SK-N-SH (cell line): ENCODE data around the gene TTC27. TPM values are rescaled to one million over a fixed set of nuclear protein-coding genes. Genes with fewer than 3 reads are reported as not detected.

Source experiments
- CTCF ChIA-PET: fragments of 300-600, 350-600 bp; formaldehyde crosslinking; extraction: SDS; loops from one replicate; lab custom pipeline; 2021; lab: Yijun Ruan, JAX
- POLR2A ChIA-PET: fragments of 350-600 bp; sonication (Branson Sonifier 250); formaldehyde crosslinking; extraction: SDS; loops from one replicate; lab custom pipeline; 2020; ENCODE audit warnings: antibody characterized with exemption, inconsistent platforms; lab: Yijun Ruan, JAX
- DNase-seq: peaks from one replicate; pipeline ENCODE4 v3.0.0; 2012
- H2AFZ ChIP-seq: fragments of 200-600 bp; sonication (generic); 2 replicates; pipeline ENCODE4 v1.8.1; 2016; ENCODE audit warnings: antibody characterized with exemption, mild to moderate bottlenecking, low read depth
- H3F3A ChIP-seq: fragments of 200-600 bp; sonication (generic); replicated peaks from 2 replicates; pipeline ENCODE3; 2016; ENCODE audit warnings: antibody characterized with exemption, mild to moderate bottlenecking; ENCODE audit not compliant: insufficient read depth
- H3K27ac ChIP-seq, 2 experiments: fragments of 200-500 bp in 1 of 2; fragments of 200-600 bp in 1 of 2; sonication (Bioruptor generic) in 1 of 2; sonication (generic), shearing (Covaris generic) in 1 of 2; 2 replicates each; pipeline versions ENCODE4 v1.5.1 to v1.6.1; 2014 to 2016; ENCODE audit warnings: low read depth in 2 of 2, inconsistent platforms in 1 of 2, low read length in 1 of 2, mild to moderate bottlenecking in 1 of 2, mixed read lengths in 1 of 2
- H3K27me3 ChIP-seq: fragments of 200-600 bp; sonication (generic), shearing (Covaris generic); 2 replicates; pipeline ENCODE4 v1.6.1; 2016; ENCODE audit warnings: mixed run types; ENCODE audit not compliant: insufficient read depth
- H3K36me3 ChIP-seq, 2 experiments: fragments of 200-500 bp in 1 of 2; fragments of 200-600 bp in 1 of 2; sonication (Bioruptor generic) in 1 of 2; sonication (generic) in 1 of 2; replicated peaks in 1 of 2; 2 replicates each; pipeline versions ENCODE3 to v1.5.1; 2014 to 2016; ENCODE audit warnings: low read length in 1 of 2, mild to moderate bottlenecking in 1 of 2; ENCODE audit not compliant: insufficient read depth in 2 of 2, control insufficient read depth in 1 of 2
- H3K4me1 ChIP-seq, 2 experiments: fragments of 200-500 bp in 1 of 2; fragments of 200-600 bp in 1 of 2; sonication (Bioruptor generic) in 1 of 2; sonication (generic), shearing (Covaris generic) in 1 of 2; 2 replicates each; pipeline versions ENCODE4 v1.5.1 to v1.6.1; 2014 to 2016; ENCODE audit warnings: low read depth in 1 of 2, low read length in 1 of 2, mixed run types in 1 of 2; ENCODE audit not compliant: insufficient read depth in 2 of 2, control insufficient read depth in 1 of 2
- H3K4me2 ChIP-seq: fragments of 200-600 bp; sonication (generic), shearing (Covaris generic); 2 replicates; pipeline ENCODE4 v1.6.1; 2017; ENCODE audit warnings: mixed run types
- H3K4me3 ChIP-seq, 2 experiments: fragments of 200-500 bp in 1 of 2; fragments of 200-600 bp in 1 of 2; sonication (Bioruptor generic) in 1 of 2; sonication (generic), shearing (Covaris generic) in 1 of 2; 2 replicates each; pipeline versions ENCODE4 v1.5.1 to v1.8.1; 2014 to 2016; ENCODE audit warnings: low read depth in 2 of 2, inconsistent platforms in 1 of 2, low read length in 1 of 2, mild to moderate bottlenecking in 1 of 2, mixed read lengths in 1 of 2, moderate library complexity in 1 of 2
- H3K79me2 ChIP-seq: fragments of 200-600 bp; sonication (generic); 2 replicates; pipeline ENCODE4 v1.8.1; 2017; ENCODE audit warnings: mild to moderate bottlenecking; ENCODE audit not compliant: insufficient read depth
- H3K9ac ChIP-seq: fragments of 200-600 bp; sonication (generic); 2 replicates; pipeline ENCODE4 v1.6.1; 2017; ENCODE audit warnings: mixed run types
- H3K9me2 ChIP-seq: fragments of 200-600 bp; sonication (generic); 2 replicates; pipeline ENCODE4 v1.6.1; 2017; ENCODE audit warnings: mixed run types
- H3K9me3 ChIP-seq: fragments of 200-600 bp; sonication (generic); 2 replicates; pipeline ENCODE4 v1.6.1; 2017; ENCODE audit warnings: mixed run types, mild to moderate bottlenecking, moderate library complexity
- H4K20me1 ChIP-seq: fragments of 200-600 bp; sonication (generic); 2 replicates; pipeline ENCODE4 v1.6.1; 2017; ENCODE audit warnings: mild to moderate bottlenecking, mixed run types; ENCODE audit not compliant: insufficient read depth
- ELF1 ChIP-seq: IDR thresholded peaks from 2 replicates; pipeline ENCODE4 v1.4.0; 2012
- EP300 ChIP-seq, 2 experiments: IDR thresholded peaks; 2 replicates each; pipeline versions ENCODE4 v1.4.0 to v1.6.1; 2012; ENCODE audit warnings: borderline replicate concordance in 1 of 2, low read depth in 1 of 2, low read length in 1 of 2
- FOXM1 ChIP-seq: IDR thresholded peaks from 2 replicates; pipeline ENCODE4 v1.4.0; 2012; ENCODE audit warnings: low read depth, mild to moderate bottlenecking
- GATA2 ChIP-seq: sonication (generic); formaldehyde crosslinking; IDR thresholded peaks from 2 replicates; pipeline ENCODE4 v1.5.0; 2020; ENCODE audit warnings: mild to moderate bottlenecking, missing genetic modification reagents
- MEF2A ChIP-seq: IDR thresholded peaks from 2 replicates; pipeline ENCODE4 v1.4.0; 2012; ENCODE audit warnings: low read depth, borderline replicate concordance
- NFIC ChIP-seq: IDR thresholded peaks from 2 replicates; pipeline ENCODE4 v1.4.0; 2012; ENCODE audit warnings: borderline replicate concordance
- POLR2AphosphoS5 ChIP-seq: IDR thresholded peaks from 2 replicates; pipeline ENCODE4 v1.6.1; 2012; ENCODE audit warnings: low read depth, low read length
- REST ChIP-seq: IDR thresholded peaks from 2 replicates; pipeline ENCODE4 v1.6.1; 2012; ENCODE audit warnings: mild to moderate bottlenecking, low read depth, low read length, moderate library complexity
- RFX5 ChIP-seq: IDR thresholded peaks from 2 replicates; pipeline ENCODE4 v1.6.1; 2012; ENCODE audit warnings: mild to moderate bottlenecking, improper control_type of control experiment, low read length
- RXRA ChIP-seq: IDR thresholded peaks from 2 replicates; pipeline ENCODE4 v1.4.0; 2012; ENCODE audit warnings: low read depth, mild to moderate bottlenecking, borderline replicate concordance
- TAF1 ChIP-seq: IDR thresholded peaks from 2 replicates; pipeline ENCODE4 v1.6.1; 2012; ENCODE audit warnings: low read depth, mild to moderate bottlenecking, low read length, moderate library complexity, borderline replicate concordance
- TCF12 ChIP-seq: IDR thresholded peaks from 2 replicates; pipeline ENCODE4 v1.4.0; 2012
- USF2 ChIP-seq: fragments of 150-350 bp; IDR thresholded peaks from 2 replicates; pipeline ENCODE4 v1.6.1; 2017; ENCODE audit warnings: antibody characterized with exemption, low read length, low read depth, borderline replicate concordance
- YY1 ChIP-seq: IDR thresholded peaks from 2 replicates; pipeline ENCODE4 v1.4.0; 2012; ENCODE audit warnings: low read depth, mild to moderate bottlenecking
- ZBTB33 ChIP-seq: IDR thresholded peaks from 2 replicates; pipeline ENCODE4 v1.4.0; 2012; ENCODE audit warnings: low read depth, borderline replicate concordance
- WGBS: methylation state at CpG from one replicate; pipeline ENCODE4 v1.1.6; 2017; ENCODE audit warnings: low lambda C conversion rate; 5-methylcytosine and 5-hydroxymethylcytosine counted together
- polyA plus RNA-seq, 3 experiments: library from polyadenylated mRNA; depleted of rRNA; stranded (reverse); fragments of >200 nt; gene quantifications; 2 replicates each; pipeline ENCODE4 v1.2.3, GENCODE V29; 2012

Gene TTC27
- polyA plus RNA-seq, 1 of the 3 experiments (the other 2 are of a cell fraction) = 14.4 TPM

GRCh38 chr2:32833709-32834108 lies 205.9 kb downstream of the TTC27 start:
- peaks cover 4% of the 10 kb centered on the region; the same call in 1 of the 2 replicates for H3K9me3 ChIP-seq
- H3K4me3 ChIP-seq = no peak overlapping the region
- ChIA-PET POLR2A (no interaction called here), CTCF (no interaction called here)
- H3K9ac ChIP-seq = no peak overlapping the region
- H3K27ac ChIP-seq = peak overlapping the region; percentile 1 to 60; a peak in 2 of 4 replicates
- no peaks in the 10 kb centered on the region for H4K20me1 ChIP-seq
- TF ChIP-seq NFIC = no peak
- no peak for TF ChIP-seq GATA2 (CRISPR knock-in tag)
- no peak for TF ChIP-seq ELF1
- TF ChIP-seq YY1 = no peak
- no peak for TF ChIP-seq EP300 (IDR thresholded peaks at IDR 0.05; ENCODE audit: borderline replicate concordance in 1 of 2, low read depth in 1 of 2, low read length in 1 of 2)
- TF ChIP-seq MEF2A = no peak
- no peak for TF ChIP-seq REST
- no peak for TF ChIP-seq FOXM1
- TF ChIP-seq USF2 = no peak
- no peak for TF ChIP-seq TAF1
- no peak for TF ChIP-seq ZBTB33
- TF ChIP-seq TCF12 = no peak
- TF ChIP-seq POLR2AphosphoS5 = no peak
- no peak for TF ChIP-seq RXRA
- TF ChIP-seq RFX5 = no peak
- H3K36me3 ChIP-seq = no peaks in the 10 kb centered on the region
- no peaks in the 10 kb centered on the region for H3K79me2 ChIP-seq
- no peak for DNase-seq
- WGBS = 81% methylated on average over 2 of the region's 2 CpGs
- H3K4me2 ChIP-seq = peak overlapping the region; percentile 46; the same call in 1 of the 2 replicates
- no peaks in the 10 kb centered on the region for H3K27me3 ChIP-seq
- H3F3A ChIP-seq = peaks cover 11% of the 10 kb centered on the region
- peaks cover 10 to 26% of the 10 kb centered on the region in 2 experiments for H3K4me1 ChIP-seq
- no peak overlapping the region for H2AFZ ChIP-seq
- H3K9me2 ChIP-seq = no peaks in the 10 kb centered on the region
